ENCODE data around the gene GLDN.

The GLDN gene

DNA sequence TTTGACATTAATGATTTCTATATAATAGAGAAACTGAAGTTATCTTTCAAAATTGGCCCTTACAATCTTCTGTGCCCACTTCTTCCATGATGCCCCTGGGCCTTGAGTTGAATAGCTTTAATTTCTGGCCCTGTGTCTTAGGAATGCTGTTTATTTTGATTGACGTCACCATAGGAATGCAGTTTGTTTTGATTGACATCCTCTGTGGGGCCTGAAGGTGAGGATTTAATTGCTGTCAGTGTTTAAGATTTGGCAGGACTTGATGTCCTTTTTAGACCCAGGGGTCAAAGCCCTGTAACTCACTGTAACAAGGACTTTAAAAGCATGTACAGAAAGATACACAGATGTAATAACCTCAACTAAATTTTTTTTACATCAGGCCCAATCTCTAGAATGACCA is 83.3 kb downstream of the GLDN start:
- ChIA-PET POLR2A (no interaction called here), CTCF (interaction anchor here (0.6 to 0.7 kb wide), 2 partner anchors 15 to 335 kb away, joined by 3 to 4 read pairs; no protein-coding TSS in a partner anchor)
- Histone ChIP-seq H3K36me3 (ENCODE audit: control insufficient read depth in 2 of 2, insufficient read depth in 1 of 2, low read length in 2 of 2) (no peaks in the 10 kb centered on the region), H3K27ac (ENCODE audit: extremely low read depth, low read depth, low read length) (no peak overlapping the region), H3K9me3 (ENCODE audit: control insufficient read depth, insufficient read depth, low read depth, low read length) (no peaks in the 10 kb centered on the region), H3K4me1 (ENCODE audit: control insufficient read depth, insufficient read depth, low read length) (no peaks in the 10 kb centered on the region), H3K4me3 (ENCODE audit: low read depth, low read length) (no peak overlapping the region)
- TF ChIP-seq IKZF3 (tag by site-specific recombination; IDR thresholded peaks at IDR 0.05) (no peak), ZNF747 (tag by site-specific recombination; IDR thresholded peaks at IDR 0.05) (no peak), ZNF639 (tag by site-specific recombination; IDR thresholded peaks at IDR 0.05) (no peak), SP3 (tag by site-specific recombination; IDR thresholded peaks at IDR 0.05) (no peak), ZBTB20 (tag by site-specific recombination; IDR thresholded peaks at IDR 0.05) (no peak), MYNN (tag by site-specific recombination; IDR thresholded peaks at IDR 0.05; ENCODE audit: borderline replicate concordance) (no peak), PRDM6 (tag by site-specific recombination; IDR thresholded peaks at IDR 0.05) (no peak), WT1 (tag by site-specific recombination; IDR thresholded peaks at IDR 0.05) (no peak), ZNF561 (tag by site-specific recombination; IDR thresholded peaks at IDR 0.05; ENCODE audit: borderline replicate concordance) (no peak), ZNF513 (tag by site-specific recombination; IDR thresholded peaks at IDR 0.05) (no peak), ZNF391 (tag by site-specific recombination; IDR thresholded peaks at IDR 0.05; ENCODE audit: borderline replicate concordance, low read depth) (no peak), ZNF624 (tag by site-specific recombination; IDR thresholded peaks at IDR 0.05) (no peak), ATF2 (tag by site-specific recombination; IDR thresholded peaks at IDR 0.05; ENCODE audit: low read depth) (no peak), ZNF350 (tag by site-specific recombination; IDR thresholded peaks at IDR 0.05) (no peak)

GRCh38 chr15:51425517-51426040 is 84.1 kb downstream of the GLDN start:
- Histone ChIP-seq H3K36me3 (ENCODE audit: control insufficient read depth in 2 of 2, insufficient read depth in 1 of 2, low read length in 2 of 2) (no peaks in the 10 kb centered on the region), H3K4me3 (ENCODE audit: low read depth, low read length) (no peak overlapping the region), H3K27ac (ENCODE audit: extremely low read depth, low read depth, low read length) (no peak overlapping the region), H3K9me3 (ENCODE audit: control insufficient read depth, insufficient read depth, low read depth, low read length) (no peaks in the 10 kb centered on the region), H3K4me1 (ENCODE audit: control insufficient read depth, insufficient read depth, low read length) (no peaks in the 10 kb centered on the region)
- ChIA-PET CTCF (interaction anchor here (0.6 to 0.7 kb wide), 3 partner anchors 14 to 336 kb away, joined by 3 to 5 read pairs (median 4); no protein-coding TSS in a partner anchor), POLR2A (no interaction called here)
- no peak for TF ChIP-seq ZNF792 (tag by site-specific recombination; IDR thresholded peaks at IDR 0.05)
- no peak for TF ChIP-seq ZFP3 (tag by site-specific recombination; IDR thresholded peaks at IDR 0.05; ENCODE audit: low read depth)
- no peak for TF ChIP-seq ZNF664 (tag by site-specific recombination; IDR thresholded peaks at IDR 0.05)
- TF ChIP-seq, protein P1, sequence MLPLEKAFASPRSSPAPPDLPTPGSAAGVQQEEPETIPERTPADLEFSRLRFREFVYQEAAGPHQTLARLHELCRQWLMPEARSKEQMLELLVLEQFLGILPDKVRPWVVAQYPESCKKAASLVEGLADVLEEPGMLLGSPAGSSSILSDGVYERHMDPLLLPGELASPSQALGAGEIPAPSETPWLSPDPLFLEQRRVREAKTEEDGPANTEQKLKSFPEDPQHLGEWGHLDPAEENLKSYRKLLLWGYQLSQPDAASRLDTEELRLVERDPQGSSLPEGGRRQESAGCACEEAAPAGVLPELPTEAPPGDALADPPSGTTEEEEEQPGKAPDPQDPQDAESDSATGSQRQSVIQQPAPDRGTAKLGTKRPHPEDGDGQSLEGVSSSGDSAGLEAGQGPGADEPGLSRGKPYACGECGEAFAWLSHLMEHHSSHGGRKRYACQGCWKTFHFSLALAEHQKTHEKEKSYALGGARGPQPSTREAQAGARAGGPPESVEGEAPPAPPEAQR (tag by site-specific recombination; IDR thresholded peaks at IDR 0.05), result no peak
- TF ChIP-seq ZNF585B (tag by site-specific recombination; IDR thresholded peaks at IDR 0.05), result no peak
- TF ChIP-seq ZNF140 (tag by site-specific recombination; IDR thresholded peaks at IDR 0.05), result no peak
- TF ChIP-seq ZNF837 (tag by site-specific recombination; IDR thresholded peaks at IDR 0.05), result no peak
- TF ChIP-seq HOXC10 (CRISPR knock-in tag; IDR thresholded peaks at IDR 0.05), result no peak
- no peak for TF ChIP-seq ZNF670 (tag by site-specific recombination; IDR thresholded peaks at IDR 0.05; ENCODE audit: low read depth)
- no peak for TF ChIP-seq BCL11A (tag by site-specific recombination; IDR thresholded peaks at IDR 0.05; ENCODE audit: low read depth)
- no peak for TF ChIP-seq ZFP41 (tag by site-specific recombination; IDR thresholded peaks at IDR 0.05; ENCODE audit: borderline replicate concordance)
- TF ChIP-seq ZNF843 (tag by site-specific recombination; IDR thresholded peaks at IDR 0.05), result no peak
- TF ChIP-seq TRIM28 (IDR thresholded peaks at IDR 0.05; ENCODE audit: borderline replicate concordance, low read length), result no peak
- no peak for TF ChIP-seq TCF7L2 (IDR thresholded peaks at IDR 0.05; ENCODE audit: borderline replicate concordance, low read depth, low read length)
- TF ChIP-seq ZNF610 (tag by site-specific recombination; IDR thresholded peaks at IDR 0.05; ENCODE audit: borderline replicate concordance), result no peak
- no peak for TF ChIP-seq ZSCAN16 (tag by site-specific recombination; IDR thresholded peaks at IDR 0.05)
- TF ChIP-seq ZNF747 (tag by site-specific recombination; IDR thresholded peaks at IDR 0.05), result no peak
